Measurements from ENCODE around the gene MPZL1. TPM values are rescaled to one million over a fixed set of nuclear protein-coding genes. Genes with fewer than 3 reads are reported as not detected.

The MPZL1 gene
- total and polyA plus RNA-seq, 2 of the 13 experiments (the other 11 are each of a cell fraction or from before 2014, with no cell fraction given) = 38.0 to 68.7 TPM

DNA sequence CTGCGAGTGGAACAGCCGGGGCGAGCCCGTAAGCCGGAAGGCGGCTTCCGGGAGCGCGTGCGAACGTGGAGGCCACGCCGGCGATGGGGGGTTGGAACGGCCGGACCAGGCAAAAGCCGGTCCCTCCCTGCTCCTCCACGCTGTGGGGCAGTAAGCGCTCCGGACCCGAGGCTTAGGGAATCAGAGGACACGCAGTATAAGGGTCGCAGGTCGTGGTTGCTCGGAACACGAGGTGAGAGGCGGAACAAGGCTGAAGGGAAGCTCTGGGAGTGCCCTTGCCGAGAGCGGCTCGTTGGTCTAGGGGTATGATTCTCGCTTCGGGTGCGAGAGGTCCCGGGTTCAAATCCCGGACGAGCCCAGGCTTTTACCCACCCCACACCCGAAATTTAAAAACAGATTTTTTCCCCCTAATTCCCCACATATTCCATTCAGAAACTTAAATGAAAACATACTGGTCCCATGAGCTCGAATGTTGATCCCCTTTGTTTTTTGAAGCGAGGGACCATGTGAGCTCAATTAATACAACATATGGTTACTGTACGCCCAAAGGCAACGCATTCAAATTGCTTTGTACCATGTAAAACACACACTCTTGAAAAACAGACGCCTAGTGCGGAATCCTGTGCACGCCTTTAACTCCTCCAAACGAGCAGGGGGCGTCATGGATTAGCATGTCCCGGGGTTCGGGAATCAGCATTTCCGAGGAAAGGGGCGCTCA is 7.2 kb upstream of the MPZL1 start (continued):
- TF ChIP-seq, protein P1, sequence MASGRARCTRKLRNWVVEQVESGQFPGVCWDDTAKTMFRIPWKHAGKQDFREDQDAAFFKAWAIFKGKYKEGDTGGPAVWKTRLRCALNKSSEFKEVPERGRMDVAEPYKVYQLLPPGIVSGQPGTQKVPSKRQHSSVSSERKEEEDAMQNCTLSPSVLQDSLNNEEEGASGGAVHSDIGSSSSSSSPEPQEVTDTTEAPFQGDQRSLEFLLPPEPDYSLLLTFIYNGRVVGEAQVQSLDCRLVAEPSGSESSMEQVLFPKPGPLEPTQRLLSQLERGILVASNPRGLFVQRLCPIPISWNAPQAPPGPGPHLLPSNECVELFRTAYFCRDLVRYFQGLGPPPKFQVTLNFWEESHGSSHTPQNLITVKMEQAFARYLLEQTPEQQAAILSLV (CRISPR knock-in tag; IDR thresholded peaks at IDR 0.05; ENCODE audit: borderline replicate concordance) = peak; percentile 85; the same call in 1 of the 2 replicates
- TF ChIP-seq, protein P2, sequence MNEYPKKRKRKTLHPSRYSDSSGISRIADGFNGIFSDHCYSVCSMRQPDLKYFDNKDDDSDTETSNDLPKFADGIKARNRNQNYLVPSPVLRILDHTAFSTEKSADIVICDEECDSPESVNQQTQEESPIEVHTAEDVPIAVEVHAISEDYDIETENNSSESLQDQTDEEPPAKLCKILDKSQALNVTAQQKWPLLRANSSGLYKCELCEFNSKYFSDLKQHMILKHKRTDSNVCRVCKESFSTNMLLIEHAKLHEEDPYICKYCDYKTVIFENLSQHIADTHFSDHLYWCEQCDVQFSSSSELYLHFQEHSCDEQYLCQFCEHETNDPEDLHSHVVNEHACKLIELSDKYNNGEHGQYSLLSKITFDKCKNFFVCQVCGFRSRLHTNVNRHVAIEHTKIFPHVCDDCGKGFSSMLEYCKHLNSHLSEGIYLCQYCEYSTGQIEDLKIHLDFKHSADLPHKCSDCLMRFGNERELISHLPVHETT (CRISPR knock-in tag; conservative IDR thresholded peaks at IDR 0.05) = peak; percentile 78
- peak; percentile 75; the same call in 1 of the 2 replicates for TF ChIP-seq ZNF83 (CRISPR knock-in tag; IDR thresholded peaks at IDR 0.05; ENCODE audit: borderline replicate concordance)
- TF ChIP-seq GZF1 (CRISPR knock-in tag; IDR thresholded peaks at IDR 0.05) = 0 out of 2 replicates have a peak, but pooled peaks have one; percentile 40
- no peak for TF ChIP-seq ZNF703 (CRISPR knock-in tag; IDR thresholded peaks at IDR 0.05; ENCODE audit: borderline replicate concordance)
- no peak for TF ChIP-seq GATA4 (IDR thresholded peaks at IDR 0.05; ENCODE audit: borderline replicate concordance, low read depth)
- TF ChIP-seq, protein P3, sequence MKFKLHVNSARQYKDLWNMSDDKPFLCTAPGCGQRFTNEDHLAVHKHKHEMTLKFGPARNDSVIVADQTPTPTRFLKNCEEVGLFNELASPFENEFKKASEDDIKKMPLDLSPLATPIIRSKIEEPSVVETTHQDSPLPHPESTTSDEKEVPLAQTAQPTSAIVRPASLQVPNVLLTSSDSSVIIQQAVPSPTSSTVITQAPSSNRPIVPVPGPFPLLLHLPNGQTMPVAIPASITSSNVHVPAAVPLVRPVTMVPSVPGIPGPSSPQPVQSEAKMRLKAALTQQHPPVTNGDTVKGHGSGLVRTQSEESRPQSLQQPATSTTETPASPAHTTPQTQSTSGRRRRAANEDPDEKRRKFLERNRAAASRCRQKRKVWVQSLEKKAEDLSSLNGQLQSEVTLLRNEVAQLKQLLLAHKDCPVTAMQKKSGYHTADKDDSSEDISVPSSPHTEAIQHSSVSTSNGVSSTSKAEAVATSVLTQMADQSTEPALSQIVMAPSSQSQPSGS (CRISPR knock-in tag; IDR thresholded peaks at IDR 0.05) = peak; percentile 54
- TF ChIP-seq, protein P4, sequence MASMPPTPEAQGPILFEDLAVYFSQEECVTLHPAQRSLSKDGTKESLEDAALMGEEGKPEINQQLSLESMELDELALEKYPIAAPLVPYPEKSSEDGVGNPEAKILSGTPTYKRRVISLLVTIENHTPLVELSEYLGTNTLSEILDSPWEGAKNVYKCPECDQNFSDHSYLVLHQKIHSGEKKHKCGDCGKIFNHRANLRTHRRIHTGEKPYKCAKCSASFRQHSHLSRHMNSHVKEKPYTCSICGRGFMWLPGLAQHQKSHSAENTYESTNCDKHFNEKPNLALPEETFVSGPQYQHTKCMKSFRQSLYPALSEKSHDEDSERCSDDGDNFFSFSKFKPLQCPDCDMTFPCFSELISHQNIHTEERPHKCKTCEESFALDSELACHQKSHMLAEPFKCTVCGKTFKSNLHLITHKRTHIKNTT (CRISPR knock-in tag; IDR thresholded peaks at IDR 0.05) = peak; percentile 97; the same call in 1 of the 2 replicates
- TF ChIP-seq, protein P5, sequence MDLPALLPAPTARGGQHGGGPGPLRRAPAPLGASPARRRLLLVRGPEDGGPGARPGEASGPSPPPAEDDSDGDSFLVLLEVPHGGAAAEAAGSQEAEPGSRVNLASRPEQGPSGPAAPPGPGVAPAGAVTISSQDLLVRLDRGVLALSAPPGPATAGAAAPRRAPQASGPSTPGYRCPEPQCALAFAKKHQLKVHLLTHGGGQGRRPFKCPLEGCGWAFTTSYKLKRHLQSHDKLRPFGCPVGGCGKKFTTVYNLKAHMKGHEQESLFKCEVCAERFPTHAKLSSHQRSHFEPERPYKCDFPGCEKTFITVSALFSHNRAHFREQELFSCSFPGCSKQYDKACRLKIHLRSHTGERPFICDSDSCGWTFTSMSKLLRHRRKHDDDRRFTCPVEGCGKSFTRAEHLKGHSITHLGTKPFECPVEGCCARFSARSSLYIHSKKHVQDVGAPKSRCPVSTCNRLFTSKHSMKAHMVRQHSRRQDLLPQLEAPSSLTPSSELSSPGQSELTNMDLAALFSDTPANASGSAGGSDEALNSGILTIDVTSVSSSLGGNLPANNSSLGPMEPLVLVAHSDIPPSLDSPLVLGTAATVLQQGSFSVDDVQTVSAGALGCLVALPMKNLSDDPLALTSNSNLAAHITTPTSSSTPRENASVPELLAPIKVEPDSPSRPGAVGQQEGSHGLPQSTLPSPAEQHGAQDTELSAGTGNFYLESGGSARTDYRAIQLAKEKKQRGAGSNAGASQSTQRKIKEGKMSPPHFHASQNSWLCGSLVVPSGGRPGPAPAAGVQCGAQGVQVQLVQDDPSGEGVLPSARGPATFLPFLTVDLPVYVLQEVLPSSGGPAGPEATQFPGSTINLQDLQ (CRISPR knock-in tag; IDR thresholded peaks at IDR 0.05) = no peak
- no peak for TF ChIP-seq NCOA5 (CRISPR knock-in tag; IDR thresholded peaks at IDR 0.05)
- TF ChIP-seq ZNF235 (CRISPR knock-in tag; IDR thresholded peaks at IDR 0.05; ENCODE audit: borderline replicate concordance) = peak; percentile 19; the same call in 1 of the 2 replicates
- TF ChIP-seq ZSCAN20 (CRISPR knock-in tag; IDR thresholded peaks at IDR 0.05; ENCODE audit: borderline replicate concordance) = no peak
- TF ChIP-seq SMAD9 (CRISPR knock-in tag; IDR thresholded peaks at IDR 0.05) = no peak
- peak; percentile 43; the same call in 1 of the 2 replicates for TF ChIP-seq JDP2 (CRISPR knock-in tag; IDR thresholded peaks at IDR 0.05; ENCODE audit: borderline replicate concordance)
- TF ChIP-seq SOX6 (IDR thresholded peaks at IDR 0.05) = no peak
- TF ChIP-seq SOX6 (CRISPR knock-in tag; IDR thresholded peaks at IDR 0.05) = 0 out of 2 replicates have a peak, but pooled peaks have one; percentile 12
- no peak for TF ChIP-seq ZNF17 (CRISPR knock-in tag; IDR thresholded peaks at IDR 0.05)
- no peak for TF ChIP-seq NFE2L2 (IDR thresholded peaks at IDR 0.05; ENCODE audit: low read length)
- TF ChIP-seq, protein P6, sequence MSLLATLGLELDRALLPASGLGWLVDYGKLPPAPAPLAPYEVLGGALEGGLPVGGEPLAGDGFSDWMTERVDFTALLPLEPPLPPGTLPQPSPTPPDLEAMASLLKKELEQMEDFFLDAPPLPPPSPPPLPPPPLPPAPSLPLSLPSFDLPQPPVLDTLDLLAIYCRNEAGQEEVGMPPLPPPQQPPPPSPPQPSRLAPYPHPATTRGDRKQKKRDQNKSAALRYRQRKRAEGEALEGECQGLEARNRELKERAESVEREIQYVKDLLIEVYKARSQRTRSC (CRISPR knock-in tag; IDR thresholded peaks at IDR 0.05; ENCODE audit: low read depth) = peak; percentile 75; the same call in 1 of the 2 replicates
- no peak for TF ChIP-seq FOXA1 (IDR thresholded peaks at IDR 0.05)
- no peak for TF ChIP-seq FOXA1 (CRISPR knock-in tag; IDR thresholded peaks at IDR 0.05)
- TF ChIP-seq ZNF12 (CRISPR knock-in tag; IDR thresholded peaks at IDR 0.05) = peak; percentile 43; the same call in 1 of the 2 replicates
